ENCODE results near the gene DUSP15. TPM values are rescaled to one million over a fixed set of nuclear protein-coding genes. Genes with fewer than 3 reads are reported as not detected.

DUSP15 gene
- total RNA-seq, 1 donor from 2014 or later: 13.2 TPM

DNA sequence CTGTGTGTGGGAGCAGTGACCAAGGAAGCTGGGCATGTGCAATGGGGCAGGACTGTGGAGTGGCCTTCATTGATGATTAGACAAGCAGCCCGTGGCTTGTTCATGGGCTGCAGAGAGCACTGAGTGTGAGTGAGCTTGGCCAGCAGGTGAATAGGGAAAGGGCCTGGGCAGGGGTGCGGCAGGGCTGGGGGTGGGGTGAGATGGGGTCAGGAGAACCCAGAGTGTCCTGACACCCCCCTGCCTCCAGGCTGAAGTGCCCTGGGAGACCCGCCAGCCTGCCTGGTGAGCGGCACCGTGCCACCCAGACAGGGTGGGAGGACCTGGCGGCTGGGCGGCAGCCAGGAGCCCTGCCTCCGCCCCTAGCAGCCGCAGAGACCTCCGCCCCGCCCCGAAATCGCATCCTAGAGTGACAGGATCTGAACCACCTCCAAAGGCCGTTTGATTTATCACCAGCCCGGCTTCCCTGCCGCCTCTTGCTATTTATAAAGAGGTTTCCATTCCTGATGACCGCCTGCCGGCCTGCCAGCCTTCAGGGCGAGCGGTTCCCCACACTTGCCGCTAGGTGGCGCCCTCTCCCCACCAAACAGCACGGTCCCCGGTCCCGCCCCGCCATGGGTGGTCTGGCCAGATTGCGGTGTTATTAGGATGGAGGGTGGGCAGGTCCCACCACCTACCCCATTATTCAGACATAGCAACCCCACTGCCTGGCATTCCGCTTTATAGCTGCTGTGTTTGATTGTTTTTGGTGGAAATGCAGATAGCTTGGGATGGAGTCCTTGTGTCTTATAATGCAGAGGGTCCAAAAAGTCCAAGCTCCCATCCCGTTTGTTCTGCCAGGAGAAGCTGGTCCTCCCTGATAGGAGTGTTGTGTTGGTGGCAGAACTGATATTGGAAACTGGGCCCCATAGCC is 47.7 kb downstream of the DUSP15 start:
- Mint-ChIP-seq H3K36me3 (ENCODE audit: insufficient read depth) (no peaks in the 10 kb centered on the region), H3K9me3 (ENCODE audit: low read depth) (no peaks in the 10 kb centered on the region), H3K27me3 (peaks cover 12% of the 10 kb centered on the region), H3K4me1 (ENCODE audit: low read depth) (no peaks in the 10 kb centered on the region), H3K4me3 (ENCODE audit: low read depth) (no peak overlapping the region), H3K27ac (no peak overlapping the region)
- peak; percentile 92 for DNase-seq (ENCODE audit: low spot score, unreplicated experiment)
- TF ChIP-seq, protein P1, sequence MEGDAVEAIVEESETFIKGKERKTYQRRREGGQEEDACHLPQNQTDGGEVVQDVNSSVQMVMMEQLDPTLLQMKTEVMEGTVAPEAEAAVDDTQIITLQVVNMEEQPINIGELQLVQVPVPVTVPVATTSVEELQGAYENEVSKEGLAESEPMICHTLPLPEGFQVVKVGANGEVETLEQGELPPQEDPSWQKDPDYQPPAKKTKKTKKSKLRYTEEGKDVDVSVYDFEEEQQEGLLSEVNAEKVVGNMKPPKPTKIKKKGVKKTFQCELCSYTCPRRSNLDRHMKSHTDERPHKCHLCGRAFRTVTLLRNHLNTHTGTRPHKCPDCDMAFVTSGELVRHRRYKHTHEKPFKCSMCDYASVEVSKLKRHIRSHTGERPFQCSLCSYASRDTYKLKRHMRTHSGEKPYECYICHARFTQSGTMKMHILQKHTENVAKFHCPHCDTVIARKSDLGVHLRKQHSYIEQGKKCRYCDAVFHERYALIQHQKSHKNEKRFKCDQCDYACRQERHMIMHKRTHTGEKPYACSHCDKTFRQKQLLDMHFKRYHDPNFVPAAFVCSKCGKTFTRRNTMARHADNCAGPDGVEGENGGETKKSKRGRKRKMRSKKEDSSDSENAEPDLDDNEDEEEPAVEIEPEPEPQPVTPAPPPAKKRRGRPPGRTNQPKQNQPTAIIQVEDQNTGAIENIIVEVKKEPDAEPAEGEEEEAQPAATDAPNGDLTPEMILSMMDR (IDR thresholded peaks at IDR 0.05; ENCODE audit: unreplicated experiment): peak; percentile 100

- TF ChIP-seq, protein P1 (IDR thresholded peaks at IDR 0.05; ENCODE audit: unreplicated experiment): no peak
- H3K4me1 Mint-ChIP-seq (ENCODE audit: low read depth): no peaks in the 10 kb centered on the region
- no peak overlapping the region for H3K27ac Mint-ChIP-seq
- H3K4me3 Mint-ChIP-seq (ENCODE audit: low read depth): no peak overlapping the region
- H3K27me3 Mint-ChIP-seq: peaks cover 12% of the 10 kb centered on the region
- DNase-seq (ENCODE audit: low spot score, unreplicated experiment): no peak
- H3K9me3 Mint-ChIP-seq (ENCODE audit: low read depth): no peaks in the 10 kb centered on the region
- H3K36me3 Mint-ChIP-seq (ENCODE audit: insufficient read depth): no peaks in the 10 kb centered on the region
Measured at GRCh38 chr20:31821427-31821826, 48.9 kb downstream of the DUSP15 start.

DNA sequence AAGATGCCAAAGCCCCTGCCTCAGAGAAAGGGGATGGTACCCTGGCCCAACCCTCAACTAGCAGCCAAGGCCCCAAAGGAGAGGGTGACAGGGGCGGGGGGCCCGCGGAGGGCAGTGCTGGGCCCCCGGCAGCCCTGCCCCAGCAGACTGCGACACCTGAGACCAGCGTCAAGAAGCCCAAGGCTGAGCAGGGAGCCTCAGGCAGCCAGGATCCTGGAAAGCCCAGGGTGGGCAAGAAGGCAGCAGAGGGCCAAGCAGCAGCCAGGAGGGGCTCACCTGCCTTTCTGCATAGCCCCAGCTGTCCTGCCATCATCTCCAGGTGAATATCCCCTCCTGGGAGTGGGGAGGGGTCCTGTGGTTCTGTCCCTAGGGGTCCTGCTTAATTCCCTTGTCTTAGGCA is 50.1 kb downstream of the DUSP15 start:
- no peaks in the 10 kb centered on the region for H3K9me3 Mint-ChIP-seq (ENCODE audit: low read depth)
- H3K4me1 Mint-ChIP-seq (ENCODE audit: low read depth): no peaks in the 10 kb centered on the region
- TF ChIP-seq, protein P1 (IDR thresholded peaks at IDR 0.05; ENCODE audit: unreplicated experiment): no peak
- DNase-seq (ENCODE audit: low spot score, unreplicated experiment): no peak
- H3K27ac Mint-ChIP-seq: no peak overlapping the region
- no peak overlapping the region for H3K4me3 Mint-ChIP-seq (ENCODE audit: low read depth)
- peaks cover 12% of the 10 kb centered on the region for H3K27me3 Mint-ChIP-seq
- no peaks in the 10 kb centered on the region for H3K36me3 Mint-ChIP-seq (ENCODE audit: insufficient read depth)

DNA sequence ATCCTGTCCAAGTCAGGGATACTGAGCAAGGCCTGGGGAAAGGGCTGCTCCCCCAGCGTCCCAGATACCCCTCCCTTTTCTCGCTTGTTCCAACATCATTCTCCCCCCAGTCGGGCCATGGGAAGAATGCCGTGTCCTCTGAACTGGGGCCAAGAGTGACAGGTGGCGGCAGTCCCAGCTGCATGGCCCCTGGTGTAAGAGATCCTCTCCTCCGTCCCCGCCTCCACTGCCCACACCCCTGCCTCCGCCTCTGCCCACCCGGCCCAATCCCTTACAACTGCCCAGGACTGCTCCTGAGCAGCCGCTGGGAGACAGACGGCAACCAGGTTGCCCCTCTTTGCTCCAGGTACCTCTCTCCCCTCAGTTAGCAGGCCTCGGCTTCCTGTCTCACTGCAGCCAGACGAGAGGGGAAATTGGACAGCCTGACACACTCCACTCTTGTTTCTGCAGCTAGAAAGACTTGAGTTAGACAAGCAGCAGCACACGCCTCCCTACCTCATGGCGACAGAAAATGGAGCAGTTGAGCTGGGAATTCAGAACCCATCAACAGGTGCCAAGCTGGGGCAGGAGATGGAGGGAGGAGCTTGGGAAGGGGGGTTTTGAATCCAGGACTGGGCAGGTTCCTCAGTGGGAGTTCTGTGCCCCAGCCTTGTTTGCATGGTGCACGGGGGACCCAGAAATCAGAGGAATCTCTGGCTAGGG is 51.1 kb downstream of the DUSP15 start, which contains the start of gene MYLK2:
Gene MYLK2, plus strand, starts transcription at position 274 of the 702 bp plus-strand sequence. Its CDS starts 225 bp downstream, at position 499.
- Mint-ChIP-seq H3K36me3 (ENCODE audit: insufficient read depth) (no peaks in the 10 kb centered on the region), H3K27me3 (peaks cover 12% of the 10 kb centered on the region), H3K9me3 (ENCODE audit: low read depth) (no peaks in the 10 kb centered on the region), H3K4me3 (ENCODE audit: low read depth) (no peak within 1 kb of the TSS), H3K27ac (no peak within 1 kb of the TSS), H3K4me1 (ENCODE audit: low read depth) (no peaks in the 10 kb centered on the region)
- TF ChIP-seq, protein P1 (IDR thresholded peaks at IDR 0.05; ENCODE audit: unreplicated experiment): no peak
- no peak for DNase-seq (ENCODE audit: low spot score, unreplicated experiment)

- TF ChIP-seq, protein P1 (IDR thresholded peaks at IDR 0.05; ENCODE audit: unreplicated experiment): no peak
- Mint-ChIP-seq H3K9me3 (ENCODE audit: low read depth) (no peaks in the 10 kb centered on the region), H3K27me3 (peaks cover 9% of the 10 kb centered on the region), H3K4me3 (ENCODE audit: low read depth) (no peak overlapping the region), H3K36me3 (ENCODE audit: insufficient read depth) (no peaks in the 10 kb centered on the region), H3K27ac (no peak overlapping the region), H3K4me1 (ENCODE audit: low read depth) (no peaks in the 10 kb centered on the region)
- DNase-seq (ENCODE audit: low spot score, unreplicated experiment): no peak
Measured at GRCh38 chr20:31818376-31818908, 51.9 kb downstream of the DUSP15 start.

All from progenitor cell of endocrine pancreas (in vitro differentiated cells).